SKM-1 (cell line): Measurements from ENCODE around the gene SFSWAP.

ENCODE experiments used
- DNase-seq: peaks from one replicate; lab custom pipeline; 2025; ENCODE audit not compliant: unreplicated experiment; lab: John Stamatoyannopoulos, UW

SFSWAP gene

GRCh38 chr12:131832321-131833231, 121.7 kb downstream of the SFSWAP start:
- DNase-seq, result no peak

GRCh38 chr12:131833288-131833895, 122.5 kb downstream of the SFSWAP start:
- no peak for DNase-seq

- no peak for DNase-seq
Measured at GRCh38 chr12:131833896-131834641, 123.2 kb downstream of the SFSWAP start.

- DNase-seq, result no peak
Measured at GRCh38 chr12:131834798-131835615, 124.1 kb downstream of the SFSWAP start.

- DNase-seq, result no peak
Measured at GRCh38 chr12:131835616-131836171, 124.8 kb downstream of the SFSWAP start.

GRCh38 chr12:131836193-131836592, 125.3 kb downstream of the SFSWAP start:
- no peak for DNase-seq

GRCh38 chr12:131836714-131837397, 126.0 kb downstream of the SFSWAP start:
- DNase-seq, result no peak

GRCh38 chr12:131840643-131841416, 129.9 kb downstream of the SFSWAP start:
- no peak for DNase-seq

GRCh38 chr12:131841547-131841946, 130.7 kb downstream of the SFSWAP start:
- DNase-seq, result no peak

GRCh38 chr12:131842169-131842568, 131.3 kb downstream of the SFSWAP start:
- DNase-seq, result no peak

GRCh38 chr12:131843527-131843926, 132.6 kb downstream of the SFSWAP start:
- DNase-seq, result no peak

GRCh38 chr12:131844140-131844539, 133.2 kb downstream of the SFSWAP start:
- DNase-seq, result no peak

GRCh38 chr12:131844656-131845055, 133.8 kb downstream of the SFSWAP start:
- DNase-seq, result no peak

GRCh38 chr12:131845121-131845520, 134.2 kb downstream of the SFSWAP start:
- no peak for DNase-seq

- DNase-seq, result no peak
Measured at GRCh38 chr12:131847456-131847855, 136.6 kb downstream of the SFSWAP start.

- DNase-seq, result no peak
Measured at GRCh38 chr12:131848753-131849152, 137.9 kb downstream of the SFSWAP start.
